Right renal cortex interstitium (tissue), 3 donors: ENCODE results near the gene CDH4. TPM values are rescaled to one million over a fixed set of nuclear protein-coding genes. Genes with fewer than 3 reads are reported as not detected.
A peak's percentile ranks its signal among the peaks of the same experiment; 100 is the strongest.
"Not testable (repeated sequence)": the region's sequence is repeated elsewhere in the genome, so short reads cannot be mapped to it uniquely, and the experiment has no call there.

ENCODE experiments used
- DNase-seq, 3 donors: peaks; one replicate each; pipeline ENCODE4 v3.0.0-alpha.2; 2013; ENCODE audit warnings: low read depth in 3 of 3, low spot score in 2 of 3
- polyA plus RNA-seq, 3 donors: library from polyadenylated mRNA; unstranded; fragments of 120-200 nt; gene quantifications; one replicate each; pipeline ENCODE4 v1.2.1, GENCODE V29; 2013; ENCODE audit not compliant: insufficient read length in 3 of 3

CDH4 gene
- polyA plus RNA-seq, 3 donors = 5.8 to 6.8 (median 5.9) TPM

DNA sequence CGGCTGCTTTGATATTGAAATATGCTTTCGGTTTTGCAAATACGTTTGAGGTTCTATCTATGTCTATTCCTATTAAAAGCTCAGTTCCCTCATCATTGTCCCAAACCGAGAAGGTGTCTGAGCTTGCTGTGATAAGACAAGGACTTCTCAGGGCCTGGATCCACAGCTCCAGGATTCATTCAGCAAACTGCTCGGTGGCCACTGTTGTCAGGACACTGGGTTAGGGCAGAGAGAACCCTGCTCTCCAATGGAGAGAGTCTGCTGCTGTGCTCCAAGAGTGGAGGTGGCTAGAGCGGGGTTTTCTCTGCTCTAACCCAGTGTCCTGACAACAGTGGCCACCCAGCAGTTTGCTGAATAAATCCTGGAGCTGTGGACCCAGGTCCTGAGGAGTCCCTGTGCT is 198.5 kb downstream of the CDH4 start:
- DNase-seq = no peak

DNA sequence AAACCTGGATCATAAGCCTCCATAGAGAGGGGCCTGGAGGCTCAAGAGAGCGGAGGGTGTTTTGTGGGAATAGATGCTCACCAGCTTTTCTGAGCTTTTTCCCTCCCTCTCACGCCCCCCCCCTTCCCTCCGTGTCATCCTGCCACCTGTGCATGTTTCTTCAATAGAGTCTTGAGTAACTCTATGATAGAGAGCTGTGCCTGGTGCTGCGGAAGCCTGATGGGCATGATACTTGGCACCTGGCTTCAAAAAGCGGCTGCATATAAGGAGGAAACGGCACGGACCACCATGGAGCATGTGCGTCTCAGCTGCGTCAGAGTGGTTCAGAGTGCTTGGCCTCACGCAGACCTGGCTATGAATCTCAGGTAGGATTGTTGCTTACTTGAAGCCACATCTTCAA is 198.9 kb downstream of the CDH4 start:
- DNase-seq = no peak

DNA sequence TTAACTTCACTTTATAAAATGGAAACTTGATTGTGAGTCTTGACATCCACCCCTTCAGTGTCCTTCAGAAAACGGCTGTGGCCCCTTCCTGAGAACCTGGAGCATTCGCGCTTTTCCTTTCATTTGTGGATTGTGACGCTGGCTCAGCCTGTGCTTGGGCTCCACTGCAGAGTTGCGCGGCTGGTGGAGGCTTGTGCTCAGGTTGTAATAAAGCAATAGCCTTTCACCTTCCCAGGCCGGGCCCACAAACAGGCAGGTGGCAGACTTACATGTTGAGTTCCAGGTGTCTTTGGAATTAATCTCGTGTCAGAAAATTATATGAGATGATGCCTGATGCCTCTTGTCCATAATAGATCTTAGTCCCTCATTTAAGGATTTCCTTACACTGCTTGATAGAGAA is 199.9 kb downstream of the CDH4 start:
- DNase-seq = no peak

DNA sequence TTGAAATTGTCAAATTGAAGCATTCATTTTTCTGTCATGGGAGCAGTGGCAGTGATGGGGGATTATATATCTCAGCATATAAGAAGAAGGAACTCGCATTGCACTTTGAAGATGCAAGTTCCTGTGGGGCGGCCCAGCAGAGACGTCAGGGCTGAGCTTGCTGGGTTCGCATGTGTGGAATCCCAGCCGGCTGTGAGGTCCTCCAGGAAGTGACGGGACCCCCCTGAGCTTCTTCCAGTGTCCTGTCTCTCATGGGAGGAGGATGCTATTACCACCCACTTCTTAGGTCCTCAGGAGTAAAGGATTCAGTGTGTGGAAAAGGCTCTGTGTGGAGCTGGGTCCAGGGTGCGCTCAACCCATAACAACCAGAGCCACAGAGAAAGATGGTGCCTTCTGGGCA is 201.2 kb downstream of the CDH4 start:
- no peak for DNase-seq

DNA sequence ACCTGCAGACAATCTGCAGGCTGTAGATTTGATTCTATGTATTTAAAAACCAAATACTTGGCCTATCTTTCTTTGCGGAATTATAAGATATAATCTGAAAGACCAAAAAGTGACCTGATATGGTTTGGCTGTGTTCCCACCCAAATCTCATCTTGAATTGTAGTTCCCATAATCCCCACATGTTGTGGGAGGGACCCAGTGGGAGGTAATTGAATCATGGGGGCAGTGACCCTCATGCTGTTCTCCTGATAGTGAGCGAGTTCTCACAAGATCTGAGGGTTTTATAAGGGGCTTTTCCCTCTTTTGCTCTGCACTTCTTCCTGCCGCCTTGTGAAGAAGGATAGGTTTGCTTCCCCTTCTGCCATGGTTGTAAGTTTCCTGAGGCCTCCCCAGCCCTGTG is 201.6 kb downstream of the CDH4 start:
- not testable (repeated sequence) for DNase-seq

DNA sequence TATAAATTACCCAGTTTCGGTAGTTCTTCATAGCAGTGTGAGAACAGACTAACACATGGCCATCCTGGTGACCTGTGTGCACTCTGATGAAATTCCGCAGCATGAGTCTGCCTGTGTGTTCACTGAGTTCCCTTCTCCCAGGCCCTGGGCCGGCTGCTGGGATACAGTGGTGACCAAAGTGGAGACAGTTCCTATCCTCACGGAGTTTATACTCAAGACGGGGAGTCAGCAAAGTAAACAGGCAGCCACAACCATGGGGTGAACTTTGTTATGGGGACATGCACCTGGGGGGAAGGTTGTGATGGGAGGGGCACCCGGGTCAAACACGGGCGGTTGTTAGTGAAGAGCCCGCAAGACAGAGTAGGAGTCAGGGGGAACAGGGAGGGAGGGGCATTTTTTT is 202.0 kb downstream of the CDH4 start:
- no peak for DNase-seq

DNA sequence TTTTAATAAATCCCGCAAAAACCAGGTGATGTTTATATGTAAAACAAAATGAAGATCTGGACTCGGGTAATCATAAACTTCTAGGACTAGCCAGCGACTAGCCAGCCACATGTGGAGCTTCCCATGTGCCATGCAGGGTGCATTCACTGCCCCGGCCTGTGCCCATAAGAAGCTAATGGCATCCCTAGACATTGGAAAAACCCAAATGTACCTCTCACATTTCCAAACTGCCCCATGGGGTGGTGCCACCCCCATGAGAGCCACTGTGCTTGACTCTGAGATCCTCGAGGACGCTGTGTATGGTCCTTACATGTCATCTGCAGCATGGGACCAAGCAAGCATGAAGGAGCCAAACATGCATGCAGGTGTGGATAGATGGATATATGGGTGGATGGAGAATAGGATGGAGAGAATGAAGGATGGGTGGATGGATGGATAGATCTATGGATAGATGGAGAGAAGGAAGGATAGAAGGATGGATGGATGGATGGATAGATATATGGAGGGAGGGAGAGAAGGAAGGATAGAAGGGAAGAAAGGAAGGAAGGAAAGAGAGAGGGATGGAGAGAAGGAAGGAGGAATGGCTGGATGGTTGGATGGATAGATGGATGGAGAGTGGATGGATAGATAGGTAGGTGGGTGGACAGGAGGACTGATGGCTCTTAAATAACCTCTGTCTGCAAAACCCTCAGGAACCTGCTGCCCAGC is 203.6 kb downstream of the CDH4 start:
- no peak for DNase-seq

DNA sequence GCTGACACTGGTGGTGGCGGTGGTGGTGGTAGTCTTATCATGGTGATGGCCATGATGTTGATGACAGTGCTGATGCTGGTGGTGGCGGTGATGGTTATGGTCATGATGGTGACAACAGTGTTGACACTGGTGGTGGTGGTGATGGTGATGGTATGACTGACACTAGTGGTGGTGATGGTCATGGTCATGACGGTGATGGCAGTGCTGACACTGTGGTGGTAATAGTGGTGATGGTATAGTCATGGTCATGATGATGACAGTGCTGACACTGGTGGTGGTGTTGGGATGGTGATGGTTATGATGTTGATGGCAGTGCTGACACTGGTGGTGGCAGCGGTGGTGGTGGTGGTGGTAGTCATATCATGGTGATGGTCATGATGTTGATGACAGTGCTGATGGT is 205.7 kb downstream of the CDH4 start:
- DNase-seq = no peak

DNA sequence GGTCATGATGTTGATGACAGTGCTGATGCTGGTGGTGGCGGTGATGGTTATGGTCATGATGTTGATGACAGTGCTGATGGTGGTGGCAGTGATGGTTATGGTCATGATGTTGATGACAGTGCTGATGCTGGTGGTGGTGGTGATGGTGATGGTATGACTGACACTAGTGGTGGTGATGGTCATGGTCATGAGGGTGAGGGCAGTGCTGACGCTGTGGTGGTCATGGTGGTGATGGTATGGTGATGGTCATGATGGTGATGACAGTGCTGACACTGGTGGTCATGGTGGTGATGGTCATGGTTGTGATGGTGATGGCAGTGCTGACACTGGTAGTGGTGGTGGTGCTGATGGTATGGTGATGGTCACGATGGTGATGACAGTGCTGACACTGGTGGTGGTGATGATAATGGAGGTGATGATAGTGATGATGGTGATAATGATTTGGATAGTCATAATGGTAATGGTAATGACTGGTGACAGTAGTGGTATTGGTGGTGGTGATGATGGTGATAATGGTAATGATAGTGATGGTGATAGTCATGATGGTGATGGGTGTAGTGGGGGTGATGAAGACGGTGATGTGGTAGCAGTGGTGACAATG is 206.2 kb downstream of the CDH4 start:
- no peak for DNase-seq

DNA sequence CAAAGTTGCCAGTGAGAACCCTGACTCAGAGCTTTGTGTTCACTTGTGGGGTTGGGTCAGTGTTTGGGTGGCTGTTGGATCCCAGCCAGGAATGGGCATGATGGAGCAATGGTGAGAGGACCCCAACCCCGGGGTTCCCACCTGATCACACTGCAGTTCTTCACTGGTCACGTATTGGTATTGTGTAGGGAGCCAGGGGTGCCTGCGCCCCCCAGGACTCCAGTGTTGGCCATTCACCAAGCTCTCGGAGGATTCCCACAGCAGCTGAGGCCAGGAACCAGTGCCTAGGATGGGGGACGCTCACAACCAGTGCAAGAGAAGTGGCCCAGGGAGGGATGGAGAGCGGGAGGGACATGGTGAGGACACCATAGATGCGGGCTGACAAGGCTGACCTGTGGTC is 207.2 kb downstream of the CDH4 start:
- DNase-seq = no peak

DNA sequence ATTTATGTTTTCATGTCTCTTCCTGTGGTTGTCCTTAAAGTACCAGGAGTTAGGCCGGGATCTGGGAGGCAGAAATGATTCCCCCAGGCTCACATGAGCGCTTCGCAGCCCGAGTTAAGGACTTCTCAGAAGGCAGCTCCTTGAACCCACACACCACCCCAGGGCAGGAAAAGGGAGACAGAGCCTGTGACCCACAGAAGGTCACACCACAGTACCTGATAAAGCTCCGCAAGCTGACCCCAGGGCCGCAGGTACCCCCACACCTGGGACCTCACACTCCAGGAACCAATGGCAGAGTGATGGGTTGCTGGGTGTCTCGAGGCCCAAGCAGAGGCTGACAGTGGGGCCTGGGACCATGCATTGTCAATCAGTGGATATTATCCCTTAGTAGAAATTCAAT is 207.6 kb downstream of the CDH4 start:
- DNase-seq = no peak

DNA sequence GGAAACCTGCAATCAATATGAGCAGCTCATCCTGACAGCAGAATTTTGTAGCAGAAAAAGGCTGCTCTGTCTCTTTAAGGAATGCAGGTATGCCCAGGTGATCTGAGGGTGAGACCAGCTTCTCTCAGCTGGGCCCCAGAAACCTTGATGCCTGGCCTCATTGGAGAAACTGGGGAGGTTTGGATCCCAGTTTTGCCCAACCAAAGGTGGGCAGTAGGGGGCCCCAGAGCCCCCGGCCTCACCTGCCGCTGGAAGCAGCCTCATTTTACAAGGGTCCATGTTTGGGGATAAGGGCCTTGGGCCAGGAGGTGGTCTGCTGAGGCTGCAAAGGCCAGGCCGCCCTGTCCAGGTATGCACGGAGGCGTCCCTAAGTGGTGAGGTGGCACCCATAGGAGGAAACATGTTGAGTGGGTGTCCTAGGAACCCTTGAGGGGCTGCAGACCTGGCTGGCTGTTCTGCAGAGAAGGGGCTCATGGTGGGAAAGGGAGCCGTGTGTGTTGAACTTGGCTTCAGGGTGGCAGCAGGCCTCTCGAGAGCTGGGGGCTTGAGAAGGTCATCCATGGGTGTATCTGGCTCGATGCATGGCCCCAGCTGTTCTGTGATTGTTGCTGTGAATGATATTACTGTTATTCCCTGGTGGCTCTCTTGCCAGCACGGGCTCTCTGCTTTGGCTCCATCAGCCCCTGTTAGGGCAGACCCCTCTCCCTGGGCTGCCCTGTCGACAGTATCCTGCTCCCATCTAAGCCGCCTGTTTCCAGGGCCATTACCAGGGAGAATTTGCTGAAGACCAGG is 208.4 kb downstream of the CDH4 start:
- DNase-seq = no peak

DNA sequence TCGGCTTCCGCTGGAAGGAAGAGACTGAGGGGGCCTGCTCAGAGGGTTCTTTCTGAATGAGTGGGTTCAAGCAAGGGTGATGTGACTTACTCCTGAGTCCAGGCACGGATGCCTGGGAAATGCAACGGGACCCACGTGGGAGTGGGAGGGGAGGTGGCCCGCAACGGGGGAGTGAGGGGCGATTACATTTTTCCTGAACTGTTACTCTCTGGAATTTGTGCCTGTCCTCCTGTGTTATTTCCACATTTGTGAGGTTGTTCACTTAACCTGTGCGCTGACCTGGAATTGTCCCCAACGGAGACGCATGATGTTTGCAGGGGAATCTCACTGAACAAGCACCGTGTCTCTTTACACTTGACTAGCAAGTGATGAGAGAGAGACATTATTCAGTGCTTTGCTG is 209.4 kb downstream of the CDH4 start:
- peak in 2 of 3 donors; percentile 32 to 45 for DNase-seq

DNA sequence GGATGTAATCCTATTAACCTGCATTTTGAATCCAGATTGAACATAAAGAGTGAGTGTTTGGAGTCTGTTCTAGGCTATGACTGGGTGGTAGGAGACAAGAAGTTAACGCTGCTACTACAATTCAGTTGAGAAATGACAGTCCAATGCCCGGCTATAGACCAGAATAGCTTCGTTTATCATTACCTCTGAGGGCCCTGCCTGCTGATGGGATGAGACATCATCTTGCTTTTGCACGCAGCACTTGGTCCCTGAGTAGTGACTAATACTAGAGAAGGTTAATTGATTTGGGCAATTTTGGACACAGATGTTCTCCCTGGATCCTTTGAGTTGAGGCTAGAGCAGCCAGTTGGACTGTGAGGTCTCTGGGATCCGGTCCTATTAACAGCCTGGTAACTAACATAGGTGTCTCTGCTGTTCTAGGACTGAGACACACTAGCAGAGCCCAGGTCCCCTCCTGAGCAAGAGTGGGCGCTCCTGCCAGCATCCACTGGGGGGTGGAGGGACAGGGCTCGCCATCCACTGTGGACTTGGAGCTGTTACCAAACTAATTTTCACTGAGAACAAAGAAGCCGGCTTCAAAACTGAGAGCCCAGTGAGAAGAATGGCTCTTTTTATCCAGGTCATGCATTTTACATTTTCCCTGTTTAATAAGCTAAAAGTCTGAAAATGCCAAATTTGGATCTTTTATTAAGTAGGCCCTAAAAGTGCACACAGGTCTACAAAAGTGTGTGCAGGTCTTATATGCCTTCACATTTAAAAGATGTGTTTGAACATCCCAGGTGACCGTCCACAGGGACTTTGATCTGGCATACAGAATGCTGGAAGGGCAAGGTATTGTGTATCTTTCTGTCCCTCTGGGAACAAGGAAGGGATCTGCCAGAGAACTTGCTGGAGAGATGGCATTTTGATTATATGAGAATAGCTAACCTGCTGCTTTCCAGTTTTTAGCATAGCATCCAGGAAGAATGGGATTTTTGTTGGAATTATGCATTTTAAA is 212.5 kb downstream of the CDH4 start:
- no peak for DNase-seq

DNA sequence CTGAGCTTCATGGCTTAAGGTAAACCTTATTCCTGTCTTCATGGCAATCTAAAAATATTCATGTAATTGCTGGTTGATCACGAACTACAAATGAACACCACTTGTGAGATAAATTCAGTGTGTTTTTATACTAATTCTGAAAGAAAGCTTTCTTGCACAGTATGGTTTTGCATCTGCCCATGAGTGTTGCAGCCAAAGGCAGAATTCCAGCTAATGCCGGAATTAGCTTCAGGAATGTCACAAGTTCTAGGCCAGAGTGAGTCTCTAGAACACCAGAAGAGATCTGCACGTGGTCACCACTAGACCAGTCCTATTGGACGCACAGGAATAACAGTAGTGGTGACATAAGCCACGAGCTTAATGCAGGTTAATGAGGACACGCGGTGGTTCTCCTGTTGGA is 223.7 kb downstream of the CDH4 start:
- DNase-seq = no peak

DNA sequence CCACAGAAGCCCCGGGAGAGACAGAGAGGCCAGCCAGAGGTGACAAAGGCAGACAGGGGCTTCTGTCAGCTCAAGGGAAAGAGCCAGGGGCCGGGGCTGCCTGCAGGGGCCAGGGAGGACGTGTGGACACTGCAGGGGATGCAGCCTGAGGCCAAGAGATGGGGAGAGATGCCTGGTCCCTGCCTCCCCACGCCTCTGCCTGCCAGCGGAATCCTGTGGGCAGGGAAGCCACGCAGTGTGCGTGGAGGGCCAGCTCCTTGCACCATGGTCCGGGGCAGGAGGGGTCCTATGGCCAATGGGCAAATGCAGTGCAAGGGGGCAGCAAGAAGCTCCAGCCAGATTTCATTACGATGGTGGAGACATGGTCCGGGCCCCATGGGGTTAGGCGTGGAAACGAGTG is 224.9 kb downstream of the CDH4 start:
- DNase-seq = no peak

DNA sequence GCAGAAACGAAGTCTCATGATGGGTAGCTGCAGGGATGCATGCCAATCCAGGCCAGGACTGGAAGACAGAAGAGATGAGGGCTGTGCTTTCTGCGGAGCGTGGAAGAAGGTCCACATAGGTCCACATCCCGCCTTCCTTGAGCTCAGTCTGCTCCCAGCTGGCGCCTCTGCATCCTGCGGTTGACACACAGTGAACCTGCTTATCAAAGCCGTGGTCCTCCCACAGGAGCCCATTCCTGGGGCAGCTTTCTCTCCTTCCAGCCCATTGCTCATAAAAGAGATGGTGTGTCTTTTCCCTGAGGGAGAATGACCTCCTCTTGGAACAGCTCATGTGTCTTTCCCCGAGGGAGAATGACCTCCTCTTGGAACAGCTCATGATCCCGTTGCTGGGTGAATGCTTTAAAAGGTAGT is 225.4 kb downstream of the CDH4 start:
- no peak for DNase-seq

DNA sequence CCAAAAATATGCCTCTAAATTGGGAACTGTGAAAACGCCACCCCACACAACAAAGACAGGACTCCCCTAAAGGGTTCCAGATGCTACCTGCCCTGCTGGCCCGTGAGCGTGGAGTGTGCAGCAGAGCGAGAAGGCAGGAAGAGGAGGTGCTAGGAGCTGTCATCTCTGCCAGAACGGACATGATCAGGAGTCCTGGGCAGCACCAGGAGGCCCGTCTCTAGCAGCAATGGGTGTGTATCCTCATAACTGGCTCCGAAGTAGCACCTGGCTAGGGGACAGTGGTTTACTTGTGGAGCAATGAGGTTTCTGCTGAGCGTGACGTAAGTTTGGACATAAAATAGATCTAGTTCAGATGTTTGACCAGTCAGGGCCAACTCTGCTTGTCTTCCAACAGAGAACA is 226.0 kb downstream of the CDH4 start:
- DNase-seq = no peak

DNA sequence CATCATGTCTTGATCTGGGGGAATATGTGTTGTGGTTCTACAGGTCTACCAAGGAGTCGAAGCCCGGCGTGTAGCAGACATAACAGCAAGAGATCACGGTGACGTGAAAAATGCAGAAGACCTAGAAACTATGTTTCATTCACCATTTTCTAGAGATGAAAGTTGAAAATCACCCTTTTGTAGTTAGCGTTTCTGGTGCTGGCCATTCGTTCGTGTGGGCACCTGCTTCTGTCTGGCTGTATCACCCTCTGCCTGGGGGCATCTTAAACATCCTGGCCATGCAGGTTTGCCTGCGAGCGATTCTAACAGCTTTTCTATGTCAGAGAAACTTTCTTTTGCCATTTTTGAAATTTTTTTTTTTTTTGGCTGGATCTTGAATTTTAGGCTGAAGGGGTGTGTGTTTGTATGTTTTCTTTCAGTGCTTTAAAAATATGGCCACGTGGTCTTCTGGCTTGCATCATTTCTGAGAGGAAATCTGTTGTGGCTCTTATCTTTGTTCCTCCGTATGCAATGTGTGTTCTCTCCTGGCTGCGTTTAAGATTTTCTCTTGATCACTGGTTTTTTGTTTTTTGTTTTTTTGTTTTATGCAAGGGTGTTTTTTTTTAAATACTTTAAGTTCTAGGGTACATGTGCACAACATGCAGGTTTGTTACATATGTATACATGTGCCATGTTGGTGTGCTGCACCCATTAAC is 226.7 kb downstream of the CDH4 start:
- no peak for DNase-seq

DNA sequence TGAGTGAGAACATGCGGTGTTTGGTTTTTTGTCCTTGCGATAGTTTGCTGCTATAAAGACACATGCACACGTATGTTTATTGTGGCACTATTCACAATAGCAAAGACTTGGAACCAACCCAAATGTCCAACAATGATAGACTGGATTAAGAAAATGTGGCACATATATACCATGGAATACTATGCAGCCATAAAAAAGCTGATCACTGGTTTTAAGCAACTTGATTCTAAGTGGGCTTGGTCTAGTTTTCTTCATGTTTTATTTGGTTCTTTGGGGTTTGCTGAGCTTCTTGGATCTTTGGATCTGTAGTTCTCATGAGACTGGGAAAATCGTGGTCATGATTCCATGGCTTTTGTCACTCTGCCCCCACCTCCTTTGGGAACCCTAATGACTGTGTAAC is 227.4 kb downstream of the CDH4 start:
- not testable (repeated sequence) for DNase-seq
